Ovary (tissue), 9 donors: Measurements from ENCODE around the gene IL17RE. TPM values are rescaled to one million over a fixed set of nuclear protein-coding genes. Genes with fewer than 3 reads are reported as not detected.

Experiments used
- DNase-seq, 5 donors: peaks; one replicate each; pipeline ENCODE4 v3.0.0-alpha.2; 2019 to 2020
- H3K27ac ChIP-seq, 2 donors: fragments of 200-600 bp; one replicate each; pipeline versions ENCODE4 v1.5.1 to v1.8.0; 2019 to 2022
- H3K27me3 ChIP-seq: fragments of 200-600 bp; one replicate; pipeline ENCODE4 v1.8.0; 2022
- H3K36me3 ChIP-seq: fragments of 200-600 bp; sonication (generic); one replicate; pipeline ENCODE4 v1.5.1; 2019
- H3K4me1 ChIP-seq: one replicate; pipeline ENCODE4 v1.8.1; 2013; ENCODE audit warnings: mild to moderate bottlenecking, moderate library complexity; ENCODE audit not compliant: insufficient read depth
- H3K4me3 ChIP-seq: fragments of 200-600 bp; sonication (generic); one replicate; pipeline ENCODE4 v1.5.1; 2017
- H3K9me3 ChIP-seq, 2 donors: fragments of 200-600 bp in 1 of 2; sonication (generic) in 1 of 2; one replicate each; pipeline versions ENCODE4 v1.5.1 to v1.8.1; 2013 to 2019; ENCODE audit warnings: mild to moderate bottlenecking in 1 of 2, moderate library complexity in 1 of 2
- CTCF ChIP-seq, 3 donors: fragments of 450-650 bp in 2 of 3; fragments of 200-600 bp in 1 of 3; IDR thresholded peaks; one replicate each; pipeline versions ENCODE4 v1.5.1 to v1.8.0; 2016 to 2022; ENCODE audit warnings: antibody characterized with exemption in 3 of 3, mild to moderate bottlenecking in 1 of 3
- EP300 ChIP-seq: sonication (generic); formaldehyde crosslinking; IDR thresholded peaks from one replicate; pipeline ENCODE4 v1.6.1; 2017; ENCODE audit warnings: antibody characterized with exemption
- POLR2A ChIP-seq: fragments of 450-650 bp; IDR thresholded peaks from one replicate; pipeline ENCODE4 v1.6.1; 2017; ENCODE audit warnings: antibody characterized with exemption, mild to moderate bottlenecking, moderate library complexity
- WGBS, 3 donors: extraction: QIAGEN DNeasy Blood & Tissue Kit in 1 of 3; methylation state at CpG; one replicate each; pipeline versions ENCODE4 v1.1.5 to v1.1.7; 2013 to 2017; 5-methylcytosine and 5-hydroxymethylcytosine counted together
- intact Hi-C, 4 donors: fragments of 100-400 bp; cut with DNase I; formaldehyde crosslinking; loops; one replicate each; pipeline versions ENCODE4 v1.11.0 to v1.15.1; 2022 to 2023
- polyA plus RNA-seq, 2 donors: library from polyadenylated mRNA; stranded (reverse); fragments of 200-250 nt in 1 of 2; fragments of 350-450 nt in 1 of 2; fragmentation: Illumina TruSeq in 1 of 2; extraction: RNeasy Lipid Tissue Mini Kit (QIAGEN cat#74804) in 1 of 2; gene quantifications; one replicate each; pipeline ENCODE4 v1.2.3, GENCODE V29; 2013 to 2014
- total RNA-seq, 7 donors: library from RNA; depleted of rRNA in 2 of 7; stranded (reverse); fragments of >200 nt in 2 of 7; fragmentation: NEBNext Ultra II Directional in 3 of 7; extraction: Animal tissue kit (Norgen Biotek cat#: 25700) in 3 of 7; gene quantifications; one replicate each; pipeline versions ENCODE4 v1.1.0 to v1.2.4, GENCODE V29; 2016 to 2023
- donor health status: DM: no; HTN: no; CAD: no; lungs with moderate emphysema.
- donor health status: DM: no; HTN: no; CAD: no.
- donor health status: Bipolar disorder and iron deficiency.
- donor health status: DM: yes; HTN: yes; CAD: no.
- donor health status: DM: no; HTN: no; CAD: no.
- donor health status: DM: yes; HTN: yes; CAD: no.

Gene IL17RE
- total and polyA plus RNA-seq, 9 donors: 0.48 to 3.6 (median 1.3) TPM

GRCh38 chr3:9930804-9931418, 28.3 kb downstream of the IL17RE start:
- no peaks in the 10 kb centered on the region for H3K36me3 ChIP-seq
- H3K9me3 ChIP-seq: no peaks in the 10 kb centered on the region
- intact Hi-C loops: loop anchor here in 1 of 4 donors (5.0 to 10.0 kb wide), 2 partner anchors 84 to 196 kb away; partner anchors contain the start of gene BRPF1
- H3K4me3 ChIP-seq: no peak overlapping the region
- H3K4me1 ChIP-seq: peaks cover 12% of the 10 kb centered on the region
- WGBS, 3 donors: 94 to 97% (median 96%) methylated on average over 4 of the region's 4 CpGs
- TF ChIP-seq EP300 (no peak), CTCF (IDR thresholded peaks at IDR 0.05) (no peak), POLR2A (no peak)
- H3K27me3 ChIP-seq: no peaks in the 10 kb centered on the region
- H3K27ac ChIP-seq: no peak overlapping the region
- DNase-seq: no peak

- 3 to 10% (median 7%) methylated on average over 13 of the region's 13 CpGs for WGBS, 3 donors
- DNase-seq: no peak
- Histone ChIP-seq H3K27me3 (no peaks in the 10 kb centered on the region), H3K36me3 (no peaks in the 10 kb centered on the region), H3K27ac (peak overlapping the region; percentile 77 to 87), H3K4me1 (peaks cover 12% of the 10 kb centered on the region), H3K4me3 (peak overlapping the region; percentile 51), H3K9me3 (no peaks in the 10 kb centered on the region)
- intact Hi-C loops: loop anchor here in 2 of 4 donors (2.0 to 10.0 kb wide), 3 partner anchors 14 to 198 kb away; partner anchors contain the start of gene BRPF1 (in 1 of the 2)
- TF ChIP-seq EP300: no peak
- no peak for TF ChIP-seq CTCF (IDR thresholded peaks at IDR 0.05)
- no peak for TF ChIP-seq POLR2A
Observed at GRCh38 chr3:9932535-9932842, 29.8 kb downstream of the IL17RE start.

GRCh38 chr3:9932843-9933560, 30.4 kb downstream of the IL17RE start:
- DNase-seq: peak; percentile 64 to 90 (median 78)
- intact Hi-C loops: loop anchor here in 2 of 4 donors (2.0 to 10.0 kb wide), 3 partner anchors 14 to 198 kb away; partner anchors contain the start of gene BRPF1 (in 1 of the 2)
- 1% methylated on average over 15 to 77 of the region's 77 CpGs for WGBS, 3 donors
- H3K4me1 ChIP-seq: peaks cover 12% of the 10 kb centered on the region
- no peaks in the 10 kb centered on the region for H3K36me3 ChIP-seq
- peak overlapping the region; percentile 77 to 87 for H3K27ac ChIP-seq
- H3K4me3 ChIP-seq: peak overlapping the region; percentile 51
- no peaks in the 10 kb centered on the region for H3K27me3 ChIP-seq
- TF ChIP-seq EP300 (no peak), CTCF (IDR thresholded peaks at IDR 0.05) (peak in 2 of 3 donors; percentile 83 to 90), POLR2A (no peak)
- no peaks in the 10 kb centered on the region for H3K9me3 ChIP-seq

- WGBS, 3 donors: 0 to 1% (median 0%) methylated on average over 33 to 50 of the region's 50 CpGs
- Histone ChIP-seq H3K9me3 (no peaks in the 10 kb centered on the region), H3K36me3 (no peaks in the 10 kb centered on the region), H3K27ac (peak within 1 kb of the TSS; percentile 82 to 87), H3K27me3 (no peaks in the 10 kb centered on the region), H3K4me1 (peaks cover 12% of the 10 kb centered on the region), H3K4me3 (peak within 1 kb of the TSS; percentile 51)
- DNase-seq: peak; percentile 90 to 97 (median 96)
- peak; percentile 92 for TF ChIP-seq POLR2A
- no peak for TF ChIP-seq CTCF (IDR thresholded peaks at IDR 0.05)
- TF ChIP-seq EP300: no peak
- intact Hi-C loops: loop anchor here in 2 of 4 donors (2.0 to 10.0 kb wide), 3 partner anchors 13 to 199 kb away; partner anchors contain the start of gene BRPF1 (in 1 of the 2)
Observed at GRCh38 chr3:9933561-9934234, 31.1 kb downstream of the IL17RE start, which contains the start of gene CRELD1. Gene CRELD1, plus strand, starts transcription at chr3:9933834. Its CDS starts 605 bp downstream, at chr3:9934439.
